Stimulated activated CD4-positive, alpha-beta T cell treated with anti-CD3 and anti-CD28 coated beads, Interleukin-4, amount 100 ng/mL, for 24 hours (primary cell): ENCODE measurements around the gene KRTAP10-7.
"Not testable (repeated sequence)": the region's sequence is repeated elsewhere in the genome, so short reads cannot be mapped to it uniquely, and the experiment has no call there.

Experiments used
- DNase-seq: peaks from one replicate; pipeline ENCODE4 v3.0.0-alpha.2; 2020

The KRTAP10-7 gene

GRCh38 chr21:44571844-44572782 lies 28.3 kb upstream of the KRTAP10-7 start:
- DNase-seq, result no peak

- DNase-seq, result no peak
These were observed 27.3 kb upstream of the KRTAP10-7 start for GRCh38 chr21:44572959-44573583.

GRCh38 chr21:44573630-44574456 lies 26.6 kb upstream of the KRTAP10-7 start, which contains the start of gene KRTAP10-4:
Gene KRTAP10-4 (plus strand): TSS chr21:44573729. CDS start chr21:44573759, 30 bp downstream.
- DNase-seq, result not testable (repeated sequence)

- no peak for DNase-seq
These were observed 25.7 kb upstream of the KRTAP10-7 start for GRCh38 chr21:44574457-44575306.

- DNase-seq, result no peak
These were observed 24.9 kb upstream of the KRTAP10-7 start for GRCh38 chr21:44575307-44576024.

- DNase-seq, result no peak
These were observed 24.4 kb upstream of the KRTAP10-7 start for GRCh38 chr21:44576025-44576420.

- DNase-seq, result no peak
These were observed 21.9 kb upstream of the KRTAP10-7 start for GRCh38 chr21:44578371-44579055.

- DNase-seq, result no peak
These were observed 21.2 kb upstream of the KRTAP10-7 start for GRCh38 chr21:44579056-44579832.

- DNase-seq, result no peak
These were observed 20.6 kb upstream of the KRTAP10-7 start for GRCh38 chr21:44579833-44580144.

GRCh38 chr21:44580231-44580821 lies 20.1 kb upstream of the KRTAP10-7 start, which contains the start of gene KRTAP10-5:
Gene KRTAP10-5 (minus strand): TSS chr21:44580604. CDS start chr21:44580578, 26 bp downstream.
- not testable (repeated sequence) for DNase-seq

GRCh38 chr21:44581158-44581557 lies 19.2 kb upstream of the KRTAP10-7 start:
- no peak for DNase-seq

GRCh38 chr21:44582055-44582454 lies 18.3 kb upstream of the KRTAP10-7 start:
- no peak for DNase-seq

- DNase-seq, result no peak
These were observed 17.2 kb upstream of the KRTAP10-7 start for GRCh38 chr21:44583089-44583799.

GRCh38 chr21:44583800-44584147 lies 16.6 kb upstream of the KRTAP10-7 start:
- DNase-seq, result peak; percentile 43

- DNase-seq, result no peak
These were observed 14.5 kb upstream of the KRTAP10-7 start for GRCh38 chr21:44585892-44586291.

GRCh38 chr21:44589094-44589493 lies 11.3 kb upstream of the KRTAP10-7 start:
- no peak for DNase-seq

- no peak for DNase-seq
These were observed 10.7 kb upstream of the KRTAP10-7 start for GRCh38 chr21:44589586-44590305.

GRCh38 chr21:44590311-44590721 lies 10.1 kb upstream of the KRTAP10-7 start:
- DNase-seq, result no peak
